ENCODE results near the gene SEPTIN12.

The SEPTIN12 gene

DNA sequence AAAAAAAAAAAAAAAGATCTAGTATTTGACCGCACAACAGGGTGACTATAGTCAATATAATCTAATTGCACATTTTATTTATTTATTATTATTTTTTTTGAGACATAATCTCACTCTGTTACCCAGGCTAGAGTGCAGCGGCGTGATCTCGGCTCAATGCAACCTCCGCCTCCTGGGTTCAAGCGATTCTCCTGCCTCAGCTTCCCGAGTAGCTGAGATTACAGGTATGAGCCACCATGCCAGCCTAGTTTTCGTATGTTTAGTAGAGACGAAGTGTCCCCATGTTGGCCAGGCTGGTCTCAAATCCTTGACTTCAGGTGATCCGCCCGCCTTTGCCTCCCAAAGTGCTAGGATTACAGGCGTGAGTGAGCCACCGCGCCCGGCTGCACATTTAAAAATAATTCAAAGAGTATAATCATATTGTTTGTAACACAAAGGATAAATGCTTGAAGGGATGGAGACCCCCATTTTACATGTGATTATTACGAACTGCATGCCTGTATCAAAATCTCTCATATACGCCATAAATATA lies 54.9 kb downstream of the SEPTIN12 start:
- Histone ChIP-seq H3K9me3 (ENCODE audit: control insufficient read depth, low read depth, low read length) (no peaks in the 10 kb centered on the region), H3K4me1 (ENCODE audit: control insufficient read depth, low read depth, low read length) (peaks cover 3% of the 10 kb centered on the region), H3K9ac (ENCODE audit: low read length) (peak overlapping the region; percentile 76), H3K27me3 (ENCODE audit: control insufficient read depth, insufficient read depth, low read length) (no peaks in the 10 kb centered on the region), H3K36me3 (ENCODE audit: control insufficient read depth, low read depth, low read length) (peaks cover 12% of the 10 kb centered on the region), H3K4me3 (ENCODE audit: low read length) (peak overlapping the region; percentile 97), H3K27ac (ENCODE audit: low read length) (no peak overlapping the region)

DNA sequence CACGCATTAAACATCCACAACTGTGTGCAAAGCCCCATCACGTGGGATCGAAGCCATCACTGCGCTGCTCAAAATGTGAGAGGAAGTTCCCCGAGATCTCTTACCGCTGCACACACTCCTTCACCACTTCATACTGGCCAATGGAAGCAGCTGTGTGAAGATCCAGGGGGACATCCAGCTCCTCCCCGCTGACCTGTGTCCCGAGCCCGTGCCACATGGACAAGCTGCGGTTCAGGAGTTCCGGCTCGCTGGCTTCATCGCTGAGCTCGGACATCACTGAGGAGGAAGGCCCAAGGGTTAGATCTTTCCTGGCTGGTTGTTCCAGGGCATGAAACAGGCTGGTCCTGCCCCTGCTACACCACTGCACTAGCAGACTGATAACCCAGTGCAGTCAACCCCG lies 58.3 kb downstream of the SEPTIN12 start:
- no peak overlapping the region for H3K9ac ChIP-seq (ENCODE audit: low read length)
- no peak overlapping the region for H3K4me3 ChIP-seq (ENCODE audit: low read length)
- H3K36me3 ChIP-seq (ENCODE audit: control insufficient read depth, low read depth, low read length): peaks cover 27% of the 10 kb centered on the region
- no peaks in the 10 kb centered on the region for H3K9me3 ChIP-seq (ENCODE audit: control insufficient read depth, low read depth, low read length)
- no peak overlapping the region for H3K27ac ChIP-seq (ENCODE audit: low read length)
- no peaks in the 10 kb centered on the region for H3K27me3 ChIP-seq (ENCODE audit: control insufficient read depth, insufficient read depth, low read length)
- H3K4me1 ChIP-seq (ENCODE audit: control insufficient read depth, low read depth, low read length): no peaks in the 10 kb centered on the region

DNA sequence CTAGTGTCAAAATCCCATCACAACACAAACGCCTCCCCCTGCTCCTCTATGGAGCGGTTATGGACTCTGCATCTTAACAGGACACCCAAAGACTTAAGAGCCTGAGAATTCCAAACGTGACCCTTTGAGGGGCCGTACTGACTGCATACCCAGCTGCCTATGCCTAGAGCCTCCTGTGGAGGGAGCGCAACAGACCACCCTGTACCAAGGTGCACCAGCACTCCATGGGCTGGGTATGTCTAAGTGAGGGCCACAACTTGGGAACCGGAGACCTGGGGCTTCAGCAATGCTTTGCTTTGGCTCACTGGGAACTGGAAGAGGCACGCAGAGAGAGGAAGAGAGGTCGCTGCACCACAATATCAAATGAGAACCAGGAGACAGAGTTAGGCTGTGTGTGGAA lies 59.5 kb downstream of the SEPTIN12 start:
- H3K9me3 ChIP-seq (ENCODE audit: control insufficient read depth, low read depth, low read length): no peaks in the 10 kb centered on the region
- no peak overlapping the region for H3K9ac ChIP-seq (ENCODE audit: low read length)
- H3K36me3 ChIP-seq (ENCODE audit: control insufficient read depth, low read depth, low read length): peaks cover 37% of the 10 kb centered on the region
- H3K4me3 ChIP-seq (ENCODE audit: low read length): no peak overlapping the region
- no peak overlapping the region for H3K27ac ChIP-seq (ENCODE audit: low read length)
- no peaks in the 10 kb centered on the region for H3K4me1 ChIP-seq (ENCODE audit: control insufficient read depth, low read depth, low read length)
- no peaks in the 10 kb centered on the region for H3K27me3 ChIP-seq (ENCODE audit: control insufficient read depth, insufficient read depth, low read length)

Data from iPS-18a (cell line).